PC-9 (cell line): Measurements from ENCODE around the gene FMNL1.

Experiments
- CTCF ChIP-seq: fragments of 200-600 bp; sonication (generic); conservative IDR thresholded peaks from 2 replicates; pipeline ENCODE4 v1.6.1; 2017; ENCODE audit warnings: mixed run types, antibody characterized with exemption, mild to moderate bottlenecking, moderate library complexity
- EZH2 ChIP-seq: fragments of 200-600 bp; sonication (generic); IDR thresholded peaks from 2 replicates; pipeline ENCODE4 v1.8.0; 2017; ENCODE audit warnings: antibody characterized with exemption, low read depth

- TF ChIP-seq CTCF (no peak), EZH2 (no peak)
These were observed 33.7 kb downstream of the FMNL1 start for GRCh38 chr17:45255358-45255757.
